Activated CD4-positive, alpha-beta T cell treated with anti-CD3 and anti-CD28 coated beads, Interleukin-2, amount 50 U/mL, for 24 hours (primary cell): ENCODE results near the gene SETD1B.

Experiments
- DNase-seq, 2 donors: peaks; one replicate each; pipeline ENCODE4 v3.0.0-alpha.2; 2020; ENCODE audit warnings: low read depth in 1 of 2, low spot score in 1 of 2

The SETD1B gene

DNA sequence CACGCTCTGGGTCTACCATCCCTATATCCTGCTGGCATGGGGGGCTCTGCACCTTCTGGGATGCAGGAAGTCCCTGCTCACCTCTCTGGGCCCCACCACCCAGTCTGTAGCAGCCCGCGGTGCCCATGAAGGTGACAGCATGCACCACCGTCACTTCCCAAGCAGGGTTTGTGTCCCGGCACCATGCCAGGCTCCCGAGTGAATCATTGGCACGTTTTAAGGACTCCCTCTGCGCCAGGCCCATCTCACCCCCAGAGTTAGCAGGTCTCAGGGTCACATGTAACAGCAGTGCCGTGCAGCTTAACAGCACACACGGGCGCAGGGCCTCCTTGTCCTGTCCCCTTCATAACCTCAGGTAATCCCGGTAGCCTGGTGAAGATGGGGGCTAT lies 19.9 kb downstream of the SETD1B start:
- no peak for DNase-seq

DNA sequence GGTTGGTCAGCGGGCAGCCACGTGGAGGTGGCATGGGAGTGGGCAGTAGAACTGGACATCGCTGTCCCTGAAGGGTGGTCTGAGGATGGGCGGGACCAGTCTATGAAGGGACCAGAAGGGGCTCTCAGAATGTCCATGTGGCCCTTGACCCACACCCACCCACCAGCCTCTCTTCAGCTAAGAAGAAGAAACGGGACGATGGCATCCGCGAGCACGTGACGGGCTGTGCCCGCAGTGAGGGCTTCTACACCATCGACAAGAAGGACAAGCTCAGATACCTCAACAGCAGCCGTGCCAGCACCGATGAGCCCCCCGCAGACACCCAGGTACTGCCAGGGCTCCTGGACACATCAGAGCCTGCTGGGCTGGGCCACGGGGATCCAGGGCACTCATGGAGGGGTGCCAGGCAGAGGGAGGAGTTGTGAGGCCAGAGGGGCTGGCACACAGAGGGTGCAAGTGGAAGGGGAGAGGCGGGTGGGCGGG lies 21.3 kb downstream of the SETD1B start:
- DNase-seq: no peak

GRCh38 chr12:121826318-121827150 lies 22.7 kb downstream of the SETD1B start:
- DNase-seq: no peak

GRCh38 chr12:121827351-121828099 lies 23.7 kb downstream of the SETD1B start:
- no peak for DNase-seq

DNA sequence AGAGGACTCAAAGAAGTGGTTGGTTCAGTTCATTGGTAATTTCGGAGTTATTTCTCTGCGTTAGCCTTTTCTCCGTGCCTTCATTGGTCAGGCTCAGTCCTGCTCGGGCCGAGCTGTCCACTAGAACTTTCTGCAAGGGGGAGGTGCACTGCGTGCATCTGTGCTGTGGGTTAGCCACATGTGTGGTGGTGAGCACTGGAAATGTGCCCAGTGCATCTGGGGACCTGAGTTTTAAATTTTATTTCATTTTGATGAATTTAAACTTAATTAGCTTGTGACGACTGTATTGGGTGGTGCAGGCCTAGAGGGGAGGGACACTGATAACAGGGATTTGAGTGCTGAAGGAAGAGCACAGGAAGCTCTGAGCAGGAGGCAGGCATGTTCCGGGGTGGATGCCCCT lies 24.5 kb downstream of the SETD1B start:
- DNase-seq: no peak

DNA sequence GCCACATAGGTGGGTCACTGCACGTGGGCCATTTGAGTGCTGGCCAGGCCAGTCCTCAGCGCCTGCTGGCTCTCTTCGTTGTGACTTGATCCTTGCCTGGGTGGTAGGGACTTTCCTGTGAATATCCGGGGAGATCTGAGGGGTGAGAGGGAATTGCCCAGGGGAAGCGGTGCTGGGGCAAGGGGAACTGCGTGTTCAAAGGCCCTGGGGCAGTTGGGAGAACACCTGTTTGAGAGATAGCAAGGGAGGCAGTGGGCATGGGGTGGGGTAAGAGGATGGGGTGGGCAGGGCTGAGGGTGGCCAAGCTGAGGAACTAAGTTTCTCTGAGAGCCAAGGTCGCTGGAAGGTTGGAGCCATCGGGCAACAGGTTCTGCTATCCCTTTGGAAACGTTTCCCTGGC lies 25.0 kb downstream of the SETD1B start:
- DNase-seq: no peak

- no peak for DNase-seq
These were observed 25.6 kb downstream of the SETD1B start for GRCh38 chr12:121829250-121829918.

DNA sequence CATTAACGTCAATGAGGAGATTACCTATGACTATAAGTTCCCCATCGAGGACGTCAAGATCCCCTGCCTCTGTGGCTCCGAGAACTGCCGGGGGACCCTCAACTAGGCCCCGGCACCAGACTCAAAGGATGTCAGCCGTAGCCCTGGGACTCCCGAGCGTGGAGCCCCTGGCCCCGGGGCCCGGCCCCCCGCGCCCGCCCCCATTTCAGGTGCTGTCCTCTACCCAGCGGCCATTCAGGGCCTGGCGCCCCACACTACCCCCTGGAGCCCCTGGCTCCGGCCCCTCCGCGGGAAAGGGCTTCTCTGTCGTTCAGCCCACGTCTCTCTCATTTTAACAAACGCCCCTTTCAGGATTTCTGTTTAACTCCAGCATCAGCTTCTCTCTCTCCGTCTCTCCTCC lies 26.3 kb downstream of the SETD1B start:
- DNase-seq: no peak

DNA sequence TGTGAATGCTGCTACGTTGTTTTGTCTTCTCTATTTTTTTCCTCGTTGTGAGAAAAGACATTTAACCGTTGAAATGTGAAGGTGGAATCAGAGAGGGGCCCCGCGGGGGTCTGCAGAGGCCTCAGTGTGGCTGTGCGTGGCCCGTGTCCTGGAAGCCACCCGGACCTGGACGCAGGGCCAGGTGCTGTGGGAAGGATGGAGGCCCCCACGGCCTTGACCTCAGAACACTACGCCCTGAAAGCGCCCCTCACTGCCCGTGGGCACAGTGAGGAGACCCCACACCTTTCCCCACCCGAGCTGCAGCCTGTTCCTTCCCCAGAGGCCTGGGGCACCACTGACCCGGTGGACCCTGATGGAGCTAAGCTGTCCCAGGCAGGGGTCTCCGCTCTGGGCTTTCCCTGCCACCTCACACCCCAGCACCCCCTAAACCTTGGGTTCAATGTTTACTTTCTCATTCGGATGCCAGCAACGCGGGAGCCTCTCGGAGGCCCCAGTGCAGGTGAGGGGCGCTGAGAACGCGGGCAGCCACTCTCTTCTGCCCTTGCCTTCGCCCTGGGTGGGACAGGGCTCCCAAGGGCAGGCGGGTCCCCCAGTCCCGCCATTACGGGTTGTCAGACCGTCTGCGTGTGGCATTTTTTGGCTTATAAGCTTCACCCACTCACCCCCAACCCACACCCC lies 26.9 kb downstream of the SETD1B start:
- DNase-seq: no peak

DNA sequence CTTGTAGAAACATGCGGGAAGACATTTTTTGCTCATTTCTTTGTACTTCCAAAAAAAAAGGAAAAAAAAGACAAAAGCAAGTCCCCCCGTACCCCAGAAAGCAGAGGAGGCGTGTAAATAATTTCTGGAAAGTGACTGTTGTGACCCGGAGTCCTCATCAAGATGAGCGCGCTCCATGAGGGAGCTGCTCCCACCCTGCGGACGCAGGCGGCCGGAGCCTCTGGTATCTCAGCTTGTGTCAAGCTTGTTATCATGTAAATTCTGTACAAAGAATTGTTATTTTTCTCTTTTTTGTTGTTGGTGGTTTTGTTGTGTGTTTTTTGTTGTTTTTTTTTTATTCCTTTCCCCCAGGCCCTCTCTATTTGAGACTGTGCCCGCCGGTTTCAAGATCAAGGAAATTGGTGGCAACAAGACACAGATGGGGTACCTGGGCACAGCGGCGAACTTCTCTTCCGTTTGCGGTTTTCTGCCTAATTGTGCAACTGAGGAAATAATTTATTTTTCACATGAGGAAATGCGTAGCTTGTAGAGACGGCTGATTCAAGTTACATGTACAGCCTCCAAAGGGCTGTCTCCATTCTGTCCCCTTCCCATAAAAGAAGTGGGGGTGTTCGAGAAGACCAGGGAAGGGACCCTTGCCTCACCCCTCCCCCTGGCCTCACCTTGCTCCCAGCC lies 27.9 kb downstream of the SETD1B start:
- no peak for DNase-seq

DNA sequence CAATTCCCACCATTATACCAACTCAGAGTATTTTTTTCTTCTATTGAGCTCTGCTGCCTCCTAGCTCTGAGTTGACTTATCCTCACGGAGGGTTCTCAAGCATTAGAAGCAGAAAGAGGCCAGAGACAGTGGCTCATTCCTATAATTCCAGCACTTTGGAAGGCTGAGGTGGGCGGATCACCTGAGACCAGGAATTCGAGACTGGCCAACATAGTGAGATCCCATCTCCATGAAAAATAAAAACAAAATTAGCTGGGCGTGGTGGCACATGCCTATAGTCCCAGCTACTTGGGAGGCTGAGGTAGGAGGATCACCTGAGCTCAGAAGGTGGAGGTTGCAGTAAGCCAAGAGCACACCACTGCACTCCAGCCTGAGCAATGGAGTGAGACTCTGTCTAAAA lies 33.9 kb downstream of the SETD1B start:
- DNase-seq: no peak

- no peak for DNase-seq
These were observed 34.3 kb downstream of the SETD1B start for GRCh38 chr12:121838126-121838525.

GRCh38 chr12:121839106-121839992 lies 35.5 kb downstream of the SETD1B start:
- peak; percentile 99 for DNase-seq

DNA sequence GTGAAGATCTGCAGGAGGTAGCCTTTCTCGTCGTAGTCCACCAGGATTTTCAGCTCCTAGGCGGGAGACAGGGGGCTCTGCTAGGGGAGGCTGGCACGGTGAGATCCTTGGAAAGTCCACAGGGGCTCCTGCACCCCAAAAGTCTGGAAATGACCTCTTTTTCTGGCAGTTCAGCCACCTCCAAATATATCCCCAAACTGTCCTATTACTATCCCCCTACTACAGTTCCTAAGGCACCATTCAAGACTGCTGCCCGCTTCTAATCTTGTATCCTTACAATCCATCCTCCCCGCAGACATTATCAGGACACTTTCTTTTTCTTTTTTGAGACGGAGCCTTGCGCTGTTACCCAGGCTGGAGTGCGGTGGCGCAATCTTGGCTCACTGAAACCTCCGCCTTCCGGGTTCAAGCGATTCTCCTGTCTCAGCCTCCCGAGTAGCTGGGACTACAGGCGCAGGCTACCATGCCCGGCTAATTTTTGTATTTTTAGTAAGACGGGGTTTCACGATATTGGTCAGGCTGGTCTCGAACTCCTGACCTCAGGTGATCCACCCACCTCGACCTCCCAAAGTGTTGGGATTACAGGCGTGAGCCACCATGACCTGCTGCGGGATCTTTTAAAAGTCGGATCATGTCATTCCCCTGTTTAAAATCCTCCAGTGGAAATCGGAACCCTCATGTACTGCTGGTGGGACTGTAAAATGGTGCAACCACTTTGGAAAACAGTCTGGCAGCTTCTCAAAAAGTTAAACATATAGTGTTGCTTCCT lies 36.4 kb downstream of the SETD1B start:
- no peak for DNase-seq

DNA sequence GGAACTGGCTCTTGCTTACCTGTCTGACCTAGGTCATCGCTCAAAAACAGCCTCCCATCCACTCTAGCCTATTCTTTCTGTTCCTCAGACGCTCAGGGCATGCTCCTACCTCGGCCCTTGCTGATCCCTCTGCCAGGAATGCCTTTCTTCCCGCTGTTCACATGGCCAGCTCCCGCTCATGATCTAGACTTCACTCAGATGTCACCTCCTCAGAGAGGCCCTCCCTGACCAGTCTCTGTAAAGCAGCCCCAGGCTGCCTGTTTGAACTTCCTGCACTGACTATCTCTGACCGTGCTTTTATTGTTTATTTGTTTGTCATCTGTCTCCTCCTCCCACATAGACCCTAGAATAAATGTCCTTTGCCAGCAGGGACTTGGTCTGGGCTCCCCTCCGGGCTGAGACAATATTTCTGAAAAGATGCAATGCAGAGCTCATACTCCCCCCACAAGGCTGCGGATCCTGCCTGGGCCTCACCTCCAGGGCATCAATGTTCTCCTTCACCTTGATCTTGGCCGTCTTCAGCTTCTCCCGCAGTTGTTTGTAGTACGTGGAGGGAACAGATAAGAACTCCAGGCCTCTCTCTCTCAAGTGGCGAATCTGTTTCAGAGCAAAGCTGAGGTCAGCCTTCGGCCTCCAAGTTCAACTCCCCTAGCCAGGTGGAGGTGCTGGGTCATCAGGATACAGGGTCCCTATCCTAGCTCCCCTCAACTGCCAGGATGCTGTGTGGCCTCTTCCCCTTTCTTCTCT lies 39.6 kb downstream of the SETD1B start:
- DNase-seq: no peak

GRCh38 chr12:121845701-121846100 lies 41.9 kb downstream of the SETD1B start:
- DNase-seq: no peak

DNA sequence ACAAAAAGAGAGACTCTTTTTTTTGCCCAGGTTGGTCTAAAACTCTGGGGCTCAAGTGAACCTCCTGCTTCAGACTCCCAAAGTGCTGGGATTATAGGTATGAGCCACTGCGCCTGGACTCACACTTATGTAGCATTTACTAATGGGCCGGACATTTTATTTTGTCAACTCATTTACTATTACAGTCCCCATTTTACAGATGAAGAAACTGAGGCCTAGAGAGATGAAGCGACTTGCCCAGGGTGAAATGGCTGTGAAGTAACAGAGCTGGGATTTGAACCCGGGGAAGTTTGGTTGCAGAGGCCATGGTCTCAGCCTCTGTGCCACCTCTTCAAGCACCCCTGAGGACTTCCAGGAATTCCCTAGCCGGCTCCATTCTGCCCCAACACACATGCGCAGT lies 45.4 kb downstream of the SETD1B start:
- no peak for DNase-seq

DNA sequence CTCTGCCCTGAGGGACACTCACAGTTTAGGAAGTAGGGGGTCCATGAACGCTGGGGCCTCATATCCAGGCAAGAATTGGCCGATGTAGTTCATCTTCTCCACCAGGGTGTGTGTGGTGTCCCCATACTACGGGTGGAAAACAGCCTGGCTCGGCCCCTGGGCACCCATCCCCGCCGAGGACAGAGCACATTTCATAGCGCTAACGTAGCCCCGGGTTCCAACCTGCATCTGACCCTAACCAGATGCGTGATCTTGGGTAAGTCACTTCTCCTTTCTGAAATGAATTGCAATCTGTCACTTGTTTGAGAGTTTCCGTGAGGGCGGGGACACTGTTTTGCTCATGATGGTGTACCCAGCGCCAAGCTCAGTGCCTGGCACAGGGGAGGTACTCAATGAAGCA lies 45.9 kb downstream of the SETD1B start:
- DNase-seq: no peak
